OCI-LY1 (cell line): ENCODE results near the gene RELCH.
A peak's percentile ranks its signal among the peaks of the same experiment; 100 is the strongest.

Experiments used
- H2AFZ ChIP-seq: fragments of 200-600 bp; sonication (generic), shearing (Covaris generic); 2 replicates; pipeline ENCODE4 v1.6.0; 2014; ENCODE audit warnings: antibody characterized with exemption, mild to moderate bottlenecking, low read length
- H3F3A ChIP-seq: fragments of 200-600 bp; sonication (generic), shearing (Covaris generic); 2 replicates; pipeline ENCODE4 v1.6.0; 2014; ENCODE audit warnings: mild to moderate bottlenecking, antibody characterized with exemption, low read length, moderate library complexity; ENCODE audit not compliant: insufficient read depth
- H3K27ac ChIP-seq: fragments of 200-600 bp; sonication (generic); 2 replicates; pipeline ENCODE4 v1.5.1; 2014; ENCODE audit warnings: low read length, mixed run types, mild to moderate bottlenecking, low read depth; ENCODE audit not compliant: poor library complexity, severe bottlenecking
- H3K27me3 ChIP-seq: fragments of 200-600 bp; sonication (generic); 2 replicates; pipeline ENCODE4 v1.6.0; 2014; ENCODE audit warnings: antibody characterized with exemption, mild to moderate bottlenecking, low read length, moderate library complexity; ENCODE audit not compliant: insufficient read depth
- H3K36me3 ChIP-seq: fragments of 200-600 bp; sonication (generic); 2 replicates; pipeline ENCODE4 v1.6.1; 2014; ENCODE audit warnings: mild to moderate bottlenecking, antibody characterized with exemption, low read length, moderate library complexity, mixed read lengths; ENCODE audit not compliant: insufficient read depth
- H3K4me1 ChIP-seq: fragments of 200-600 bp; sonication (generic); 2 replicates; pipeline ENCODE4 v1.5.1; 2014; ENCODE audit warnings: mild to moderate bottlenecking, low read length, moderate library complexity; ENCODE audit not compliant: insufficient read depth, severe bottlenecking
- H3K4me2 ChIP-seq: fragments of 200-600 bp; sonication (generic), shearing (Covaris generic); 2 replicates; pipeline ENCODE4 v1.6.1; 2014; ENCODE audit warnings: low read length
- H3K4me3 ChIP-seq: fragments of 200-600 bp; sonication (generic); 2 replicates; pipeline ENCODE4 v1.5.1; 2014; ENCODE audit warnings: low read length, low read depth, mild to moderate bottlenecking, mixed read lengths; ENCODE audit not compliant: poor library complexity, severe bottlenecking
- H3K79me2 ChIP-seq: fragments of 200-600 bp; shearing (Covaris generic); 2 replicates; pipeline ENCODE4 v1.6.1; 2016; ENCODE audit warnings: mixed run types, low read length, mixed read lengths; ENCODE audit not compliant: insufficient read depth
- H3K9ac ChIP-seq: fragments of 200-600 bp; sonication (generic), shearing (Covaris generic); 2 replicates; pipeline ENCODE4 v1.6.1; 2014; ENCODE audit warnings: mild to moderate bottlenecking, low read length, mixed read lengths
- H3K9me2 ChIP-seq: fragments of 200-600 bp; sonication (generic), shearing (Covaris generic); 2 replicates; pipeline ENCODE4 v1.6.1; 2014; ENCODE audit warnings: low read depth, mild to moderate bottlenecking, low read length, mixed read lengths
- H3K9me3 ChIP-seq: fragments of 200-600 bp; shearing (Covaris generic); 2 replicates; pipeline ENCODE4 v1.6.1; 2014; ENCODE audit warnings: low read length, mixed read lengths
- H4K20me1 ChIP-seq: fragments of 200-600 bp; sonication (generic), shearing (Covaris generic); 2 replicates; pipeline ENCODE4 v1.6.0; 2016; ENCODE audit warnings: mild to moderate bottlenecking, low read length; ENCODE audit not compliant: insufficient read depth
- EZH2 ChIP-seq: fragments of 200-600 bp; sonication (generic), shearing (Covaris generic); IDR thresholded peaks from 2 replicates; pipeline ENCODE4 v1.8.0; 2017; ENCODE audit warnings: borderline replicate concordance, mixed run types, mild to moderate bottlenecking, antibody characterized with exemption, low read length, moderate library complexity, mixed read lengths
- TF ChIP-seq, protein P1 (sequence below): fragments of 200-600 bp; sonication (generic), shearing (Covaris generic); IDR thresholded peaks from 2 replicates; pipeline ENCODE4 v1.5.1; 2017; ENCODE audit warnings: mild to moderate bottlenecking, antibody characterized with exemption, low read length, moderate library complexity, mixed read lengths

Gene RELCH

DNA sequence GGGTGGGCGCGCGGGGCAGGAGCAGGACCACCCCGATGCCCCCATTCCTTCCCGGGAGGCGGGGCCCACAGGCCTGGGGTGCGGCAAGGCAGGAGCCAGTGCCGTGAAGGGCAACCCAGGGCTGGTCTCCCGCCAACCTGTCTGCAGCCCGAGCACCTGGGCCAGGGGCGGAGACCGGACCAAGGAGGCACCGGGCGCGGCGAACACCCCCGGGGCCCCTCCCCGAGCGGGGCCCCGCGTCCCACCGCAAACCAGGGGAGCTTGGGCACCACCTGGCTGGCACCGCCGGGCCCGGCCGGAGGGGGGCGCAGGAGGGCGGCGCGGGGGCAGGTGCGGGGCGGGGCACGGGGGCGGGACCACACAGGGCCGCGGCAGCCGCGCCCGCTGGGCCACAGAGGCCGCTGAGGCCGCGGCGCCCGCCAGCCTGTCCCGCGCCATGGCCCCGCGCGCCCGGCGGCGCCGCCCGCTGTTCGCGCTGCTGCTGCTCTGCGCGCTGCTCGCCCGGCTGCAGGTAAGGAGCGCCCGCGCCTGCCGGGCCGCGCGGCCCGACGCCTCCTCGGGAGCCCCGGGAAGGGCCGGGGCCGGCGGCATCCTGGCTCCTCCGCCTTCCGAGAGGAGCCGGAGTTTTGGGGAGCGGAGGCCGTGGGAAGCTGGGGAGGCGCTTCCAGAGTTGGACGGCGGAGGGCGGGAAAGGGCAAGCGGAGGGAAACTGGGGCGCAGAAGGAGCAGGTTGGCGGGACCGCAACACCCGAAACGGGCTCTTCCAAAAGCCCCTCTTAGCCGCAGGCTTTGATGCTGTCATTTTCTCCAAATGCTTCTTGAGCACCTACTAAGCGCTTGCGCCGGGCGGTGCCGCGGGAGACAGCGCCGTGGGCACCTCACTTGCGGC lies 138.1 kb downstream of the RELCH start, which contains the start of gene TNFRSF11A:
Gene TNFRSF11A (plus strand): TSS at position 394 of the 889 bp plus-strand sequence. CDS start 43 bp downstream, at position 437.
- Histone ChIP-seq H3F3A (no peaks in the 10 kb centered on the region), H3K4me2 (peak within 1 kb of the TSS; percentile 89), H3K4me1 (peaks cover 19% of the 10 kb centered on the region), H4K20me1 (no peaks in the 10 kb centered on the region), H3K27me3 (no peaks in the 10 kb centered on the region), H3K79me2 (no peaks in the 10 kb centered on the region), H3K9me2 (no peaks in the 10 kb centered on the region), H3K36me3 (no peaks in the 10 kb centered on the region), H3K27ac (no peak within 1 kb of the TSS), H3K9me3 (no peaks in the 10 kb centered on the region), H3K4me3 (peak within 1 kb of the TSS; percentile 67), H2AFZ (no peak within 1 kb of the TSS), H3K9ac (peak within 1 kb of the TSS; percentile 53; the same call in 1 of the 2 replicates)
- TF ChIP-seq EZH2: no peak
- TF ChIP-seq, protein P1, sequence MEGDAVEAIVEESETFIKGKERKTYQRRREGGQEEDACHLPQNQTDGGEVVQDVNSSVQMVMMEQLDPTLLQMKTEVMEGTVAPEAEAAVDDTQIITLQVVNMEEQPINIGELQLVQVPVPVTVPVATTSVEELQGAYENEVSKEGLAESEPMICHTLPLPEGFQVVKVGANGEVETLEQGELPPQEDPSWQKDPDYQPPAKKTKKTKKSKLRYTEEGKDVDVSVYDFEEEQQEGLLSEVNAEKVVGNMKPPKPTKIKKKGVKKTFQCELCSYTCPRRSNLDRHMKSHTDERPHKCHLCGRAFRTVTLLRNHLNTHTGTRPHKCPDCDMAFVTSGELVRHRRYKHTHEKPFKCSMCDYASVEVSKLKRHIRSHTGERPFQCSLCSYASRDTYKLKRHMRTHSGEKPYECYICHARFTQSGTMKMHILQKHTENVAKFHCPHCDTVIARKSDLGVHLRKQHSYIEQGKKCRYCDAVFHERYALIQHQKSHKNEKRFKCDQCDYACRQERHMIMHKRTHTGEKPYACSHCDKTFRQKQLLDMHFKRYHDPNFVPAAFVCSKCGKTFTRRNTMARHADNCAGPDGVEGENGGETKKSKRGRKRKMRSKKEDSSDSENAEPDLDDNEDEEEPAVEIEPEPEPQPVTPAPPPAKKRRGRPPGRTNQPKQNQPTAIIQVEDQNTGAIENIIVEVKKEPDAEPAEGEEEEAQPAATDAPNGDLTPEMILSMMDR: peak; percentile 40

GRCh38 chr18:62325806-62326645 lies 139.0 kb downstream of the RELCH start:
- H3F3A ChIP-seq: no peaks in the 10 kb centered on the region
- H2AFZ ChIP-seq: no peak overlapping the region
- no peaks in the 10 kb centered on the region for H3K27me3 ChIP-seq
- H4K20me1 ChIP-seq: no peaks in the 10 kb centered on the region
- H3K4me1 ChIP-seq: peaks cover 19% of the 10 kb centered on the region
- H3K36me3 ChIP-seq: no peaks in the 10 kb centered on the region
- peak overlapping the region; percentile 67 for H3K4me3 ChIP-seq
- H3K9me3 ChIP-seq: no peaks in the 10 kb centered on the region
- H3K9me2 ChIP-seq: no peaks in the 10 kb centered on the region
- no peak for TF ChIP-seq EZH2
- TF ChIP-seq, protein P1: no peak
- no peak overlapping the region for H3K27ac ChIP-seq
- peak overlapping the region; percentile 89 for H3K4me2 ChIP-seq
- H3K9ac ChIP-seq: peak overlapping the region; percentile 53; the same call in 1 of the 2 replicates
- H3K79me2 ChIP-seq: no peaks in the 10 kb centered on the region

- Histone ChIP-seq H3K9ac (no peak overlapping the region), H3K9me3 (no peaks in the 10 kb centered on the region), H3K27me3 (no peaks in the 10 kb centered on the region), H3K27ac (no peak overlapping the region), H3K4me1 (peaks cover 19% of the 10 kb centered on the region), H3K79me2 (no peaks in the 10 kb centered on the region), H2AFZ (no peak overlapping the region), H3K4me3 (no peak overlapping the region), H3K9me2 (no peaks in the 10 kb centered on the region), H3K36me3 (no peaks in the 10 kb centered on the region), H3K4me2 (no peak overlapping the region), H4K20me1 (no peaks in the 10 kb centered on the region), H3F3A (no peaks in the 10 kb centered on the region)
- TF ChIP-seq, protein P1: no peak
- no peak for TF ChIP-seq EZH2
Observed at GRCh38 chr18:62326646-62327348, 139.7 kb downstream of the RELCH start.
